Muscle of leg (tissue), 16 donors: Measurements from ENCODE around the gene TMEM161A. TPM values are rescaled to one million over a fixed set of nuclear protein-coding genes. Genes with fewer than 3 reads are reported as not detected.
"Not testable (repeated sequence)": the region's sequence is repeated elsewhere in the genome, so short reads cannot be mapped to it uniquely, and the experiment has no call there.

Experiments
- DNase-seq: peaks from one replicate; pipeline ENCODE4 v3.0.0; 2013
- H3K27ac ChIP-seq: one replicate; pipeline ENCODE4 v1.5.1; 2013; ENCODE audit warnings: mild to moderate bottlenecking, low read length, control low read depth
- H3K27me3 ChIP-seq: one replicate; pipeline ENCODE4 v1.6.1; 2013; ENCODE audit warnings: low read length; ENCODE audit not compliant: control insufficient read depth, insufficient read depth
- H3K36me3 ChIP-seq: one replicate; pipeline ENCODE4 v1.6.1; 2013; ENCODE audit warnings: low read length; ENCODE audit not compliant: control insufficient read depth, insufficient read depth
- H3K4me1 ChIP-seq: one replicate; pipeline ENCODE4 v1.6.1; 2013; ENCODE audit warnings: low read length; ENCODE audit not compliant: control insufficient read depth, insufficient read depth
- H3K4me3 ChIP-seq: one replicate; pipeline ENCODE4 v1.5.1; 2013; ENCODE audit warnings: low read length, control low read depth
- H3K9me3 ChIP-seq: replicated peaks from 2 replicates; pipeline ENCODE4 v1.6.1; 2013; ENCODE audit warnings: low read depth, low read length; ENCODE audit not compliant: control insufficient read depth
- WGBS: methylation state at CpG from one replicate; pipeline ENCODE4 v1.1.5; 2013; ENCODE audit warnings: missing lambda C conversion rate; ENCODE audit not compliant: insufficient coverage; 5-methylcytosine and 5-hydroxymethylcytosine counted together
- long read RNA-seq, 11 donors: transcript quantifications; one replicate each; lab custom pipeline, GENCODE V29; 2026
- polyA plus RNA-seq, 8 donors: library from polyadenylated mRNA; unstranded; fragments of 120-200 nt; gene quantifications; one replicate each; pipeline versions ENCODE4 v1.2.1 to v1.2.3, GENCODE V29; 2013; ENCODE audit warnings: inconsistent platforms in 1 of 8, low replicate concordance in 1 of 8; ENCODE audit not compliant: insufficient read length in 8 of 8, insufficient read depth in 1 of 8
- total RNA-seq: library from RNA; stranded (reverse); fragments of 120-200 nt; gene quantifications from one replicate; pipeline ENCODE4 v1.2.4, GENCODE V29; 2013

TMEM161A gene
- total RNA-seq (18.5 TPM), polyA plus RNA-seq (10 to 100 TPM; 18.5 to 36.4 (median 24.5) TPM)
- long read RNA-seq, donor 1, partial matches to known transcripts = 0 of 4 reads
- long read RNA-seq, donor 1, other reads (novel, unspliced or antisense) = 0 of 4 reads
- long read RNA-seq, donor 2 = 0 reads
- long read RNA-seq, donor 3, transcript TMEM161A-201 (12 exons, 1,820 nt) = major isoform, 9 of 16 reads
- long read RNA-seq, donor 3, partial matches to known transcripts = 5 of 16 reads
- long read RNA-seq, donor 3, other reads (novel, unspliced or antisense) = 0 of 16 reads
- long read RNA-seq, donor 4, transcript TMEM161A-201 (12 exons, 1,820 nt) = major isoform, 6 of 8 reads
- long read RNA-seq, donor 4, partial matches to known transcripts = 0 of 8 reads
- long read RNA-seq, donor 4, other reads (novel, unspliced or antisense) = 0 of 8 reads
- long read RNA-seq, donor 5, transcript TMEM161A-201 (12 exons, 1,820 nt) = major isoform, 12 of 37 reads
- long read RNA-seq, donor 5, partial matches to known transcripts = 18 of 37 reads
- long read RNA-seq, donor 5, other reads (novel, unspliced or antisense) = 0 of 37 reads
- long read RNA-seq, donor 6, transcript TMEM161A-201 (12 exons, 1,820 nt) = major isoform, 11 of 34 reads
- long read RNA-seq, donor 6, partial matches to known transcripts = 17 of 34 reads
- long read RNA-seq, donor 6, other reads (novel, unspliced or antisense) = 0 of 34 reads
- long read RNA-seq, donor 7, transcript TMEM161A-201 (12 exons, 1,820 nt) = major isoform, 12 of 29 reads
- long read RNA-seq, donor 7, partial matches to known transcripts = 15 of 29 reads
- long read RNA-seq, donor 7, other reads (novel, unspliced or antisense) = 0 of 29 reads
- long read RNA-seq, donor 8, partial matches to known transcripts = 0 of 2 reads
- long read RNA-seq, donor 8, other reads (novel, unspliced or antisense) = 0 of 2 reads
- long read RNA-seq, donor 9, partial matches to known transcripts = 5 of 9 reads
- long read RNA-seq, donor 9, other reads (novel, unspliced or antisense) = 0 of 9 reads
- long read RNA-seq, donor 10, transcript TMEM161A-201 (12 exons, 1,820 nt) = major isoform, 6 of 8 reads
- long read RNA-seq, donor 10, partial matches to known transcripts = 0 of 8 reads
- long read RNA-seq, donor 10, other reads (novel, unspliced or antisense) = 0 of 8 reads
- long read RNA-seq, donor 11, partial matches to known transcripts = 5 of 11 reads
- long read RNA-seq, donor 11, other reads (novel, unspliced or antisense) = 0 of 11 reads

GRCh38 chr19:19138109-19138981 is at the start of gene TMEM161A:
Gene TMEM161A (minus strand): TSS chr19:19138478. CDS start chr19:19138428, 50 bp downstream.
- under 1% methylated on average over 32 of the region's 42 CpGs for WGBS
- peak within 1 kb of the TSS; percentile 81 for H3K27ac ChIP-seq

GRCh38 chr19:19186742-19187141 is 48.5 kb upstream of the TMEM161A start:
- Histone ChIP-seq H3K36me3 (peaks cover 23% of the 10 kb centered on the region), H3K4me3 (no peak overlapping the region), H3K4me1 (peaks cover 15% of the 10 kb centered on the region), H3K27ac (no peak overlapping the region), H3K9me3 (no peaks in the 10 kb centered on the region), H3K27me3 (no peaks in the 10 kb centered on the region)
- no peak for DNase-seq
- WGBS = 89% methylated on average over 12 of the region's 14 CpGs

More at GRCh38 chr19:19138109-19138981, at the start of gene TMEM161A:
- H3K4me1 ChIP-seq = peaks cover 28% of the 10 kb centered on the region
- peak within 1 kb of the TSS; percentile 97 for H3K4me3 ChIP-seq
- H3K36me3 ChIP-seq = no peaks in the 10 kb centered on the region
- peak; percentile 100 for DNase-seq
- H3K27me3 ChIP-seq = no peaks in the 10 kb centered on the region
- H3K9me3 ChIP-seq = no peaks in the 10 kb centered on the region

DNA sequence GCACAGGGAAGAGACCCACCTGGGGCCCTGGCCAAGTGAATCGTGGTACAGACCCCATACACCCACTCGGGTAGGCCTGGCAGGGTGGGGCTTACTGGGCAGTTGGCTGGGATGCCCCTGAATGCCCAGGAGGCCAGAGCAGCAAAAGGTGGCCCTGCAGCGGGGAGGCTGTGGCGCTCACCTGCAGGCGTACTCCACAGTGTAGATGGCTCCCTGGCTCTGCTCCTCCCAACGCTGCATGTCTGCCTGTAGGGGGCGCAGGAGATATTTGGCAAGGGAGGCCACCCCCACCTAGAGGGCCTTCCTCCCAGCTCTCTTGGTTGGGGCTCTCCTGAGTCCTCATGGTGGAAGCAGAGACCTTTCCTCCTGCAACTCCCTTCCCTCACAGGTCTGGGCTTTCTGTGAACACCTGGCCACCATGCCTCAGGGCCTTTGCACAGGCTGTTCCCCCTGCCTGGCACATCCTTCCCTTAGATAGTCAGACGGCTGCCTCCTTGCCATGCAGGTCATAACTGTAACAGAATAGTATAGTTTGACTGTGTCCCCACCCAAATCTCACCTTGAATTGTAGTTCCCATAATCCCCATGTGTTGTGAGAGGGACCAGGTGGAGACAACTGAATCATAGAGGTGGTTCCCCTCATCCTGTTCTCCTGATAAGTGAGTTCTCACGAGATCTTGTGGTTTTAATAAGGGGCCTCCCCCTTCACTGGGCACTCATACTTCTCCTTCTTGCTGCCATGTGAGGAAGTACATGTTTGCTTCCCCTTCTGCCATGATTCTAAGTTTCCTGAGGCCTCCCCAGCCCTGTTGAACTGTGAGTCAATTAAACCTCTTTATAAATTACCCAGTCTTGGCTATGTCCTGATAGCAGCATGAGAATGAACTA is 47.8 kb upstream of the TMEM161A start:
- whole genome bisulfite sequencing = 73% methylated on average over 5 of the region's 9 CpGs
- Histone ChIP-seq H3K36me3 (peaks cover 30% of the 10 kb centered on the region), H3K4me3 (no peak overlapping the region), H3K9me3 (no peaks in the 10 kb centered on the region), H3K27ac (no peak overlapping the region), H3K4me1 (peaks cover 11% of the 10 kb centered on the region), H3K27me3 (no peaks in the 10 kb centered on the region)
- no peak for DNase-seq

- 93% methylated on average over 6 of the region's 9 CpGs for WGBS
- Histone ChIP-seq H3K36me3 (peaks cover 53% of the 10 kb centered on the region), H3K4me1 (no peaks in the 10 kb centered on the region), H3K9me3 (peaks cover 6% of the 10 kb centered on the region), H3K4me3 (no peak overlapping the region), H3K27ac (no peak overlapping the region), H3K27me3 (no peaks in the 10 kb centered on the region)
- DNase-seq = no peak
Measured at GRCh38 chr19:19181488-19181998, 43.3 kb upstream of the TMEM161A start.

GRCh38 chr19:19179548-19180441 is 41.5 kb upstream of the TMEM161A start:
- H3K4me1 ChIP-seq = peaks cover 2% of the 10 kb centered on the region
- no peak overlapping the region for H3K4me3 ChIP-seq
- no peak for DNase-seq
- peaks cover 6% of the 10 kb centered on the region for H3K9me3 ChIP-seq
- no peaks in the 10 kb centered on the region for H3K27me3 ChIP-seq
- no peak overlapping the region for H3K27ac ChIP-seq
- 82% methylated on average over 15 of the region's 17 CpGs for WGBS
- H3K36me3 ChIP-seq = peaks cover 43% of the 10 kb centered on the region

DNA sequence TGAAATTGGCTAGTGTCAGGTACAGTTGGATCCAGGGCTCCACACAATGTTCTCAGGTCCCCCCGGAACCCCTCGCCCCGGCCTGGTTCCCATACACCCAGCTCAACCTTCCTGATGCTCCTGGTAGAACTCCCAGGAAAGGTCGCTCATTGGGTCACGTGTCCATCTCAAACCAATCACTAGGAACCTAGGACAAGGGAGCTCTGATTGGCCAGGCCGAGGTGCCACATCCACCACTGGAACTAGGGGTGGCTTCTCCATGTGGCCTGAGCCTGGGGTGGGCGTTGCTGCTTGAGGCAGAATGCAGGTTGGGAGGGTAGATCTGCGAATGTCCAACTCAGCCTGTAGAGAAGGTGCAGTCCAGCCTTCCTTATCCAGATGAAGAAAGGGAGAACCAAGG is 38.7 kb upstream of the TMEM161A start:
- peaks cover 9% of the 10 kb centered on the region for H3K4me1 ChIP-seq
- no peak overlapping the region for H3K4me3 ChIP-seq
- 80% methylated on average over 2 of the region's 8 CpGs for WGBS
- H3K27ac ChIP-seq = no peak overlapping the region
- peaks cover 6% of the 10 kb centered on the region for H3K9me3 ChIP-seq
- H3K27me3 ChIP-seq = no peaks in the 10 kb centered on the region
- no peak for DNase-seq
- H3K36me3 ChIP-seq = peaks cover 37% of the 10 kb centered on the region

- H3K27ac ChIP-seq, H3K9me3 ChIP-seq, DNase-seq, H3K4me3 ChIP-seq, H3K27me3 ChIP-seq: not testable (repeated sequence)
- Histone ChIP-seq H3K4me1 (peaks cover 33% of the 10 kb centered on the region), H3K36me3 (peaks cover 11% of the 10 kb centered on the region)
- 67% methylated on average over 1 of the region's 5 CpGs for WGBS
Measured at GRCh38 chr19:19173243-19173642, 35.0 kb upstream of the TMEM161A start.
